ENCODE measurements around the gene TSHZ2. TPM values are rescaled to one million over a fixed set of nuclear protein-coding genes. Genes with fewer than 3 reads are reported as not detected.
A peak's percentile ranks its signal among the peaks of the same experiment; 100 is the strongest.

Gene TSHZ2
- total RNA-seq, 4 donors from 2014 or later: 1.0 to 3.5 (median 2.8) TPM

GRCh38 chr20:53162251-53162835 is 190.2 kb downstream of the TSHZ2 start:
- no peak overlapping the region for H3K27ac ChIP-seq
- in situ Hi-C loops (cut with MboI; ENCODE audit: low sequenced_read_pairs in 4 of 4): no loop called here
- intact Hi-C loops (cut with DNase I; ENCODE audit: low total_unique reads): no loop called here
- H3K4me3 ChIP-seq: no peak overlapping the region
- DNase-seq: peak in 1 of 2 donors; percentile 21
- no peaks in the 10 kb centered on the region for H3K9me3 ChIP-seq
- H3K4me1 ChIP-seq: no peaks in the 10 kb centered on the region
- H3K36me3 ChIP-seq: no peaks in the 10 kb centered on the region
- ATAC-seq: peak in 1 of 2 donors; percentile 72
- no peaks in the 10 kb centered on the region for H3K27me3 ChIP-seq
- TF ChIP-seq POLR2A (IDR thresholded peaks at IDR 0.05) (no peak), CTCF (IDR thresholded peaks at IDR 0.05 in 4 of 5, conservative IDR thresholded peaks at IDR 0.05 in 1 of 5) (no peak)

- in situ Hi-C loops (cut with MboI; ENCODE audit: low sequenced_read_pairs in 4 of 4): no loop called here
- no peak for DNase-seq
- intact Hi-C loops (cut with DNase I; ENCODE audit: low total_unique reads): no loop called here
These were observed 191.3 kb downstream of the TSHZ2 start for GRCh38 chr20:53163486-53163885.

GRCh38 chr20:53164072-53164471 is 191.9 kb downstream of the TSHZ2 start:
- Histone ChIP-seq H3K27ac (no peak overlapping the region), H3K4me1 (no peaks in the 10 kb centered on the region), H3K27me3 (no peaks in the 10 kb centered on the region), H3K9me3 (no peaks in the 10 kb centered on the region), H3K36me3 (no peaks in the 10 kb centered on the region), H3K4me3 (no peak overlapping the region)
- in situ Hi-C loops (cut with MboI; ENCODE audit: low sequenced_read_pairs in 4 of 4): no loop called here
- intact Hi-C loops (cut with DNase I; ENCODE audit: low total_unique reads): no loop called here
- no peak for TF ChIP-seq POLR2A (IDR thresholded peaks at IDR 0.05)
- TF ChIP-seq CTCF (IDR thresholded peaks at IDR 0.05 in 4 of 5, conservative IDR thresholded peaks at IDR 0.05 in 1 of 5): no peak
- ATAC-seq: no peak
- DNase-seq: no peak

More at GRCh38 chr20:53163486-53163885, 191.3 kb downstream of the TSHZ2 start:
- H3K27ac ChIP-seq: no peak overlapping the region
- ATAC-seq: no peak
- no peaks in the 10 kb centered on the region for H3K36me3 ChIP-seq
- H3K4me1 ChIP-seq: no peaks in the 10 kb centered on the region
- H3K9me3 ChIP-seq: no peaks in the 10 kb centered on the region
- no peak for TF ChIP-seq POLR2A (IDR thresholded peaks at IDR 0.05)
- TF ChIP-seq CTCF (IDR thresholded peaks at IDR 0.05 in 4 of 5, conservative IDR thresholded peaks at IDR 0.05 in 1 of 5): no peak
- no peaks in the 10 kb centered on the region for H3K27me3 ChIP-seq
- no peak overlapping the region for H3K4me3 ChIP-seq

GRCh38 chr20:53165452-53165851 is 193.3 kb downstream of the TSHZ2 start:
- DNase-seq: no peak
- no peak for ATAC-seq
- Histone ChIP-seq H3K36me3 (no peaks in the 10 kb centered on the region), H3K4me3 (no peak overlapping the region), H3K9me3 (no peaks in the 10 kb centered on the region), H3K4me1 (no peaks in the 10 kb centered on the region), H3K27me3 (no peaks in the 10 kb centered on the region), H3K27ac (no peak overlapping the region)
- TF ChIP-seq CTCF (IDR thresholded peaks at IDR 0.05 in 4 of 5, conservative IDR thresholded peaks at IDR 0.05 in 1 of 5): no peak
- TF ChIP-seq POLR2A (IDR thresholded peaks at IDR 0.05): no peak
- intact Hi-C loops (cut with DNase I; ENCODE audit: low total_unique reads): no loop called here
- in situ Hi-C loops (cut with MboI; ENCODE audit: low sequenced_read_pairs in 4 of 4): no loop called here

- Histone ChIP-seq H3K4me1 (no peaks in the 10 kb centered on the region), H3K9me3 (no peaks in the 10 kb centered on the region), H3K36me3 (no peaks in the 10 kb centered on the region), H3K27me3 (no peaks in the 10 kb centered on the region), H3K4me3 (no peak overlapping the region), H3K27ac (no peak overlapping the region)
- ATAC-seq: no peak
- intact Hi-C loops (cut with DNase I; ENCODE audit: low total_unique reads) (no loop called here), in situ Hi-C loops (cut with MboI; ENCODE audit: low sequenced_read_pairs in 4 of 4) (no loop called here)
- no peak for TF ChIP-seq CTCF (IDR thresholded peaks at IDR 0.05 in 4 of 5, conservative IDR thresholded peaks at IDR 0.05 in 1 of 5)
- no peak for DNase-seq
These were observed 196.3 kb downstream of the TSHZ2 start for GRCh38 chr20:53168491-53168890.
